Stomach (tissue), 9 donors: ENCODE measurements around the gene SGK1. TPM values are rescaled to one million over a fixed set of nuclear protein-coding genes. Genes with fewer than 3 reads are reported as not detected.
"Not testable (repeated sequence)": the region's sequence is repeated elsewhere in the genome, so short reads cannot be mapped to it uniquely, and the experiment has no call there.

Source experiments
- DNase-seq, 2 donors: peaks; one replicate each; pipeline versions ENCODE4 v3.0.0 to v3.0.0-alpha.2; 2013 to 2019
- H3K27ac ChIP-seq, 5 donors: fragments of 200-600 bp in 4 of 5; sonication (generic) in 4 of 5; one replicate each; pipeline ENCODE4 v1.5.1; 2013 to 2019; ENCODE audit warnings: mild to moderate bottlenecking in 1 of 5, moderate library complexity in 1 of 5
- H3K27me3 ChIP-seq, 3 donors: fragments of 200-600 bp; sonication (generic); one replicate each; pipeline ENCODE4 v1.5.1; 2017 to 2019; ENCODE audit warnings: mixed run types in 1 of 3
- H3K36me3 ChIP-seq, 4 donors: fragments of 200-600 bp; sonication (generic); 1 replicate in 3 of 4; 2 replicates in 1 of 4; pipeline ENCODE4 v1.5.1; 2016 to 2019
- H3K4me1 ChIP-seq, 4 donors: fragments of 200-600 bp; sonication (generic); one replicate each; pipeline ENCODE4 v1.5.1; 2016 to 2019
- H3K4me3 ChIP-seq, 4 donors: fragments of 200-600 bp; sonication (generic) in 3 of 4; one replicate each; pipeline ENCODE4 v1.5.1; 2016 to 2019; ENCODE audit warnings: mild to moderate bottlenecking in 1 of 4
- H3K9me3 ChIP-seq, 4 donors: fragments of 200-600 bp; sonication (generic); one replicate each; pipeline ENCODE4 v1.5.1; 2016 to 2019
- EP300 ChIP-seq: sonication (generic); formaldehyde crosslinking; IDR thresholded peaks from one replicate; pipeline ENCODE4 v1.6.1; 2017; ENCODE audit warnings: antibody characterized with exemption
- POLR2A ChIP-seq, 4 donors: fragments of 450-650 bp; IDR thresholded peaks; one replicate each; pipeline ENCODE4 v1.6.1; 2016; ENCODE audit warnings: antibody characterized with exemption in 4 of 4, control low read depth in 2 of 4, mild to moderate bottlenecking in 1 of 4, moderate library complexity in 1 of 4
- POLR2AphosphoS5 ChIP-seq, 3 donors: sonication (generic); formaldehyde crosslinking; IDR thresholded peaks; one replicate each; pipeline ENCODE4 v1.6.1; 2016; ENCODE audit warnings: antibody characterized with exemption in 3 of 3
- WGBS, 5 donors: extraction: QIAGEN DNeasy Blood & Tissue Kit in 3 of 5; methylation state at CpG; one replicate each; pipeline versions ENCODE4 v1.1.5 to v1.1.7; 2013 to 2018; 5-methylcytosine and 5-hydroxymethylcytosine counted together
- intact Hi-C: fragments of 100-400 bp; cut with DNase I; formaldehyde crosslinking; loops from one replicate; pipeline ENCODE4 v1.15.1; 2023; ENCODE audit warnings: low total_unique reads
- polyA plus RNA-seq, 3 donors: library from polyadenylated mRNA; stranded (reverse); fragments of 200-250 nt; gene quantifications; one replicate each; pipeline ENCODE4 v1.2.3, GENCODE V29; 2013
- total RNA-seq, 5 donors: library from RNA; depleted of rRNA; stranded (reverse); fragments of >200 nt; gene quantifications; one replicate each; pipeline versions ENCODE4 v1.1.0 to v1.2.3, GENCODE V29; 2014 to 2016
- TF ChIP-seq, protein P1 (sequence below), 7 experiments: fragments of 450-650 bp in 4 of 7; fragments of 200-600 bp in 3 of 7; sonication (generic) in 3 of 7; IDR thresholded peaks; one replicate each; pipeline ENCODE4 v1.5.1; 2016 to 2019; ENCODE audit warnings: antibody characterized with exemption in 7 of 7, control low read depth in 2 of 7, mild to moderate bottlenecking in 1 of 7
- donor health status: healthy with polysubstance abuse.
- donor health status: Bipolar disorder and iron deficiency.
- donor health status: healthy.

The SGK1 gene
- total and polyA plus RNA-seq, 8 donors = 72.3 to 347 (median 154) TPM

DNA sequence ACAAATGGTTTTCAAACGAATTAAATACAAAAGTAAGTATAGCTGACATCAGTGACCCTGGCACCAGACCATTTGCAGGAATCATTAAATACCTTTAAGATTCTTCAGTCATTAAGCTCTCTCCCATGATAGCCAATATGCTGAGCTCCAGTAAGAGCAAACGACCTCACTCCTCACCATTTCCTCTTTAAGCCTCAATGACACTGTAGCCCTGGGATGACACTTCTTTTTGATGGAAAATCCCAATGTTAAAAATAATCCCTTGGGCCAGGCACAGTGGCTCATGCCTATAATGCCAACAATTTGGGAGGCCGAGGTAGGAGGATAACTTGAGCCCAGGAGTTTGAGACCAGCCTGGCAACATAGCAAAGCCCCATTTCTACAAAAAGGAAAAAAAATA is 3.3 kb upstream of the SGK1 start:
- H3K4me1 ChIP-seq = peaks cover 8 to 18% (median 13%) of the 10 kb centered on the region in 4 donors
- H3K27me3 ChIP-seq = peaks cover 0 to 21% (median 7%) of the 10 kb centered on the region in 3 donors
- peaks cover 0 to 10% (median 8%) of the 10 kb centered on the region in 4 donors for H3K9me3 ChIP-seq
- H3K27ac ChIP-seq = no peak overlapping the region
- H3K36me3 ChIP-seq = no peaks in the 10 kb centered on the region
- whole genome bisulfite sequencing, 5 donors = 79 to 88% (median 86%) methylated on average over 3 of the region's 3 CpGs
- intact Hi-C loops = no loop called here
- no peak for DNase-seq
- no peak overlapping the region for H3K4me3 ChIP-seq
- no peak for TF ChIP-seq POLR2AphosphoS5 (IDR thresholded peaks at IDR 0.05)
- TF ChIP-seq, protein P1, sequence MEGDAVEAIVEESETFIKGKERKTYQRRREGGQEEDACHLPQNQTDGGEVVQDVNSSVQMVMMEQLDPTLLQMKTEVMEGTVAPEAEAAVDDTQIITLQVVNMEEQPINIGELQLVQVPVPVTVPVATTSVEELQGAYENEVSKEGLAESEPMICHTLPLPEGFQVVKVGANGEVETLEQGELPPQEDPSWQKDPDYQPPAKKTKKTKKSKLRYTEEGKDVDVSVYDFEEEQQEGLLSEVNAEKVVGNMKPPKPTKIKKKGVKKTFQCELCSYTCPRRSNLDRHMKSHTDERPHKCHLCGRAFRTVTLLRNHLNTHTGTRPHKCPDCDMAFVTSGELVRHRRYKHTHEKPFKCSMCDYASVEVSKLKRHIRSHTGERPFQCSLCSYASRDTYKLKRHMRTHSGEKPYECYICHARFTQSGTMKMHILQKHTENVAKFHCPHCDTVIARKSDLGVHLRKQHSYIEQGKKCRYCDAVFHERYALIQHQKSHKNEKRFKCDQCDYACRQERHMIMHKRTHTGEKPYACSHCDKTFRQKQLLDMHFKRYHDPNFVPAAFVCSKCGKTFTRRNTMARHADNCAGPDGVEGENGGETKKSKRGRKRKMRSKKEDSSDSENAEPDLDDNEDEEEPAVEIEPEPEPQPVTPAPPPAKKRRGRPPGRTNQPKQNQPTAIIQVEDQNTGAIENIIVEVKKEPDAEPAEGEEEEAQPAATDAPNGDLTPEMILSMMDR (IDR thresholded peaks at IDR 0.05) = no peak
- no peak for TF ChIP-seq POLR2A (IDR thresholded peaks at IDR 0.05)
- TF ChIP-seq EP300 = no peak

DNA sequence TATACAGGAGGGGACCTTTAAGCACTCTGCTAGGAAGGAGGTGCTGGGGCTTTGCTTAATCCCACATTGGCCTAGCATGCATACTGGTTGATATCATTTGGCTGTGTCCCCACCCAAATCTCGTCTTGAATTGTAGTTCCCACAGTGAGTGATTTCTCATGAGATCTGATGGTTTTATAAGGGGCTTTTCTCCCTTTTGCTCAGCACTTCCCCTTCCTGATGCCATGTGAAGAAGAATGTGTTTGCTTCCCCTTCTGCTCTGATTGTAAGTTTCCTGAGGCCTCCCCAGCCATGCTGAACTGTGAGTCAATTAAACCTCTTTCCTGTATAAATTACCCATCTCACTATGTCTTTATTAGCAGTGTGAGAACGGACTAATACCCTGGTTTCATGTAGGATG is 1.8 kb upstream of the SGK1 start:
- DNase-seq, H3K4me3 ChIP-seq, H3K36me3 ChIP-seq, H3K9me3 ChIP-seq, intact Hi-C loops, H3K27ac ChIP-seq: not testable (repeated sequence)
- 47 to 93% (median 76%) methylated on average over 2 of the region's 2 CpGs for WGBS, 5 donors
- Histone ChIP-seq H3K4me1 (peaks cover 8 to 18% (median 13%) of the 10 kb centered on the region in 4 donors), H3K27me3 (peaks cover 0 to 21% (median 7%) of the 10 kb centered on the region in 3 donors)

DNA sequence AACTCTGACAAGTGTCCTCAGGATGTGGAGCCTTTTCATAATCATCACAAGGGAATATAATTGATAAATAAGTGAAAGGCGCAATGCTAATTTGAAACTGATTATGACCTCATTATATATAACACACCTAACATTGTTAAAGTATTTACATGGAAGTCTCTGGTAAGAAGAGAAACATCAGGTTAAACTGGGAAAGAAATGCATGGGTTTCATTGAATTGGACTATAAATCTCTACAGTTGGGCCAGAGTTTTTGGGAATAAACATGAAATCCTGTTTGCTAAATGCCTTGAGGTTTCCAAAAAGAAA is 1.0 kb upstream of the SGK1 start:
- 92 to 100% (median 99%) methylated on average over 1 of the region's 1 CpG for WGBS, 5 donors
- no peak for DNase-seq
- Histone ChIP-seq H3K27ac (no peak overlapping the region), H3K4me1 (peaks cover 8 to 18% (median 13%) of the 10 kb centered on the region in 4 donors), H3K9me3 (no peaks in the 10 kb centered on the region), H3K4me3 (no peak overlapping the region), H3K27me3 (peaks cover 0 to 21% (median 7%) of the 10 kb centered on the region in 3 donors), H3K36me3 (no peaks in the 10 kb centered on the region)
- TF ChIP-seq POLR2A (IDR thresholded peaks at IDR 0.05) (no peak), POLR2AphosphoS5 (IDR thresholded peaks at IDR 0.05) (no peak), EP300 (no peak)
- TF ChIP-seq, protein P1 (IDR thresholded peaks at IDR 0.05) = no peak
- intact Hi-C loops = no loop called here

GRCh38 chr6:134318236-134318973 is 493 bp upstream of the SGK1 start:
- Histone ChIP-seq H3K36me3 (no peaks in the 10 kb centered on the region), H3K27ac (peak overlapping the region in 1 of 5 donors; percentile 37), H3K9me3 (no peaks in the 10 kb centered on the region), H3K4me3 (peak overlapping the region in 3 of 4 donors; percentile 48 to 58 (median 50)), H3K27me3 (peaks cover 0 to 21% (median 7%) of the 10 kb centered on the region in 3 donors), H3K4me1 (peaks cover 8 to 18% (median 13%) of the 10 kb centered on the region in 4 donors)
- 22 to 28% (median 24%) methylated on average over 8 of the region's 8 CpGs for WGBS, 5 donors
- TF ChIP-seq, protein P1 (IDR thresholded peaks at IDR 0.05) = no peak
- no peak for TF ChIP-seq POLR2A (IDR thresholded peaks at IDR 0.05)
- TF ChIP-seq EP300 = no peak
- no peak for TF ChIP-seq POLR2AphosphoS5 (IDR thresholded peaks at IDR 0.05)
- intact Hi-C loops = no loop called here
- no peak for DNase-seq
